PC-3 (cell line): Measurements from ENCODE around the gene FAM186B. TPM values are rescaled to one million over a fixed set of nuclear protein-coding genes. Genes with fewer than 3 reads are reported as not detected.

ENCODE experiments used
- ATAC-seq: fragments of 200-7000 bp; cut with Tn5 transposase; 2 replicates; pipeline ENCODE4 v1.9.1; 2020; ENCODE audit warnings: mild to moderate bottlenecking, moderate library complexity
- BruUV-seq: library from RNA; stranded (reverse); fragments of 400-500 nt; replicated peaks from 2 replicates; lab custom pipeline; 2021; lab: Mats Ljungman, UMichigan
- CTCF ChIA-PET: fragments of 300-600 bp; sonication (Branson Sonifier 250); formaldehyde crosslinking; loops from one replicate; lab custom pipeline; 2022; ENCODE audit warnings: antibody characterized with exemption; lab: Charles Lee
- POLR2A ChIA-PET: fragments of 300-600 bp; sonication (Branson Sonifier 250); formaldehyde crosslinking; loops from one replicate; lab custom pipeline; 2022; ENCODE audit warnings: antibody characterized with exemption; ENCODE audit not compliant: unreplicated experiment; lab: Charles Lee
- DNase-seq: peaks from one replicate; pipeline ENCODE4 v3.0.0-alpha.2; 2015
- H2AFZ ChIP-seq: fragments of 300-600 bp; sonication (generic); 2 replicates; pipeline ENCODE4 v1.6.0; 2016; ENCODE audit warnings: antibody characterized with exemption, low read length
- H3F3A ChIP-seq: fragments of 300-600 bp; sonication (generic); one replicate; pipeline ENCODE4 v1.6.0; 2017; ENCODE audit warnings: antibody characterized with exemption, low read length, control low read depth, mild to moderate bottlenecking; ENCODE audit not compliant: unreplicated experiment
- H3K27ac ChIP-seq: fragments of 300-600 bp; sonication (generic); 2 replicates; pipeline ENCODE4 v1.5.1; 2016; ENCODE audit warnings: mild to moderate bottlenecking, low read length
- H3K27me3 ChIP-seq: fragments of 300-600 bp; sonication (generic); 2 replicates; pipeline ENCODE4 v1.6.1; 2016; ENCODE audit warnings: low read length, mixed read lengths
- H3K36me3 ChIP-seq: fragments of 300-600 bp; sonication (generic); 2 replicates; pipeline ENCODE4 v1.6.1; 2016; ENCODE audit warnings: low read depth, mixed run types, low read length, mixed read lengths
- H3K4me1 ChIP-seq: fragments of 300-600 bp; sonication (generic); 2 replicates; pipeline ENCODE4 v1.5.1; 2016; ENCODE audit warnings: low read length; ENCODE audit not compliant: insufficient read depth
- H3K4me2 ChIP-seq: fragments of 300-600 bp; sonication (generic); 2 replicates; pipeline ENCODE4 v1.6.0; 2016; ENCODE audit warnings: low read length
- H3K4me3 ChIP-seq: fragments of 300-600 bp; sonication (generic); 2 replicates; pipeline ENCODE4 v1.5.1; 2016; ENCODE audit warnings: mild to moderate bottlenecking, low read length, mixed read lengths
- H3K79me2 ChIP-seq: fragments of 300-600 bp; sonication (generic); 2 replicates; pipeline ENCODE4 v1.6.1; 2017; ENCODE audit warnings: low read length, mixed read lengths
- H3K9ac ChIP-seq: fragments of 300-600 bp; sonication (generic); 2 replicates; pipeline ENCODE4 v1.6.0; 2016; ENCODE audit warnings: mild to moderate bottlenecking, low read length
- H3K9me2 ChIP-seq: fragments of 300-600 bp; sonication (generic); replicated peaks from 2 replicates; pipeline ENCODE4 v1.6.1; 2016; ENCODE audit warnings: mixed run types, low read length, mixed read lengths
- H3K9me3 ChIP-seq: fragments of 300-600 bp; sonication (generic); 2 replicates; pipeline ENCODE4 v1.6.1; 2016; ENCODE audit warnings: low read length, mixed read lengths
- H4K20me1 ChIP-seq: fragments of 300-600 bp; sonication (generic); 2 replicates; pipeline ENCODE4 v1.6.1; 2016; ENCODE audit warnings: low read length, mixed read lengths
- CTCF ChIP-seq: fragments of 300-600 bp; sonication (generic); conservative IDR thresholded peaks from 2 replicates; pipeline ENCODE4 v1.5.1; 2017; ENCODE audit warnings: antibody characterized with exemption, low read depth, mild to moderate bottlenecking, low read length
- EZH2 ChIP-seq: fragments of 300-600 bp; sonication (generic); IDR thresholded peaks from one replicate; pipeline ENCODE4 v1.6.1; 2017; ENCODE audit warnings: antibody characterized with exemption, mild to moderate bottlenecking, low read length; ENCODE audit not compliant: unreplicated experiment
- EZH2phosphoT487 ChIP-seq: fragments of 300-600 bp; sonication (generic); IDR thresholded peaks from 2 replicates; pipeline ENCODE4 v1.6.1; 2018; ENCODE audit warnings: mild to moderate bottlenecking, antibody characterized with exemption, low read length, borderline replicate concordance
- intact Hi-C: fragments of 100-400 bp; cut with micrococcal nuclease; formaldehyde crosslinking; loops from 2 replicates; pipeline ENCODE4 v1.9.0; 2023
- total RNA-seq: library from RNA; depleted of rRNA; stranded (reverse); fragments of >200 nt; gene quantifications from 2 replicates; pipeline ENCODE4 v1.2.3, GENCODE V29; 2014

Gene FAM186B
- total RNA-seq, 1 experiment from 2014 or later, result 0.80 TPM

- no peaks in the 10 kb centered on the region for H3F3A ChIP-seq
- H3K9me3 ChIP-seq, result no peaks in the 10 kb centered on the region
- H3K4me2 ChIP-seq, result no peak overlapping the region
- no TSS peak for BruUV-seq
- DNase-seq (no peak), ATAC-seq (no peak)
- intact Hi-C loops, result no loop called here
- no peak overlapping the region for H3K4me3 ChIP-seq
- POLR2A ChIA-PET, result no interaction called here
- no peak overlapping the region for H2AFZ ChIP-seq
- no peaks in the 10 kb centered on the region for H3K4me1 ChIP-seq
- CTCF ChIA-PET, result no interaction called here
- no peak overlapping the region for H3K9ac ChIP-seq
- H4K20me1 ChIP-seq, result no peaks in the 10 kb centered on the region
- TF ChIP-seq CTCF, result no peak
- no peak for TF ChIP-seq EZH2
- TF ChIP-seq EZH2phosphoT487, result no peak
- H3K36me3 ChIP-seq, result peaks cover 17% of the 10 kb centered on the region; the same call in 1 of the 2 replicates
- no peak overlapping the region for H3K27ac ChIP-seq
- no peaks in the 10 kb centered on the region for H3K9me2 ChIP-seq
- H3K27me3 ChIP-seq, result no peaks in the 10 kb centered on the region
- no peaks in the 10 kb centered on the region for H3K79me2 ChIP-seq
Observed at GRCh38 chr12:49588281-49588680, 17.2 kb downstream of the FAM186B start.

GRCh38 chr12:49587174-49587908 lies 18.1 kb downstream of the FAM186B start:
- CTCF ChIA-PET, result no interaction called here
- POLR2A ChIA-PET, result no interaction called here
- no TSS peak for BruUV-seq

More at GRCh38 chr12:49587174-49587908, 18.1 kb downstream of the FAM186B start:
- Histone ChIP-seq H3K9me2 (no peaks in the 10 kb centered on the region), H3K79me2 (no peaks in the 10 kb centered on the region), H3K9me3 (no peaks in the 10 kb centered on the region), H3K27me3 (no peaks in the 10 kb centered on the region), H3K4me3 (no peak overlapping the region), H3K4me2 (no peak overlapping the region), H3F3A (no peaks in the 10 kb centered on the region), H3K36me3 (peaks cover 17% of the 10 kb centered on the region; the same call in 1 of the 2 replicates), H4K20me1 (no peaks in the 10 kb centered on the region), H3K27ac (no peak overlapping the region), H2AFZ (no peak overlapping the region), H3K9ac (no peak overlapping the region), H3K4me1 (no peaks in the 10 kb centered on the region)
- intact Hi-C loops, result no loop called here
- DNase-seq (no peak), ATAC-seq (no peak)
- peak; percentile 27; the same call in 1 of the 2 replicates for TF ChIP-seq CTCF
- TF ChIP-seq EZH2phosphoT487, result no peak
